Stimulated activated CD8-positive, alpha-beta memory T cell treated with anti-CD3 and anti-CD28 coated beads, Interleukin-2, amount 100 ng/mL, for 1 hour (primary cell): ENCODE results near the gene TBX19.

Source experiments
- DNase-seq, 2 donors: peaks; one replicate each; pipeline ENCODE4 v3.0.0-alpha.2; 2020; ENCODE audit warnings: low read depth in 2 of 2

TBX19 gene

DNA sequence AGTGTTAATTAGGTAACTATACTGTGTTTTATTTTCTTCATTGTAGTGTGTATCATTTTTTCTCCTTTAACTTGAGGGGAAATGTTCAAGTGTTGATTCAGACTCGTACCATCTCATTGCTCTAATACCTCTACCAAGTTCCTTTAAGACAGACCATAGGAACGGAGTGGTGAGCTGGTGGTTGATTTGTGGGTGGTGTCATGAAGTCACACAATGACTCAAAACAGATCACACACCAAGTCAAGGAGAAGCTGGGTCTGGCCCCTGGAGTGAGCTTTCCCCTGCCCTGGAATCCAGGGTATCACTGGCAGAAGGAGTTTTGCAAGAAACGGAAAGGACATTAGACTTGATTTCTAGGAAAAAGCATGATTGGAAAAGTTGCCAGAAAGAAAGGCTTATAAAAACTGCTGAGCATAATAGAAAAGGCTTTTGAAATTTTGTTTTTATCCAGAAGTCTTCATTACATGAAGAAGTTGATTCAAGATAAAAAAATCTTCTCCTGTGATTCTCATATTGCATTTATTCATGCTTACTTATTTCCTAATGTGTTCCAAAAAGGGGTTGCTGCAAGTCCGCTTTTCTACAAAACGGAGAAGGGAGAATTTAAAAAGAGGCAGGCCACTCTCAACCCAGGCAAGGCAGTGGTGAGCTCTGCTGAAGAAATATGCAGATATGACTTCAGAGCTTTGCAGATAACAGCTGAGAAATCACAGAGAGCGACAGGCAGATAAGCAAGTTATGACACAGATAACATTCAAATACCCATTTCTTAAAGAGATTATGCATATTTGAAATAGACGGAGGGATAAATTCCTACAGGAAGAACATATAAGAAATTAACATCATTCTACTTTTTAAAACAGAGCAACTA lies 79.7 kb downstream of the TBX19 start:
- DNase-seq, result peak in 1 of 2 donors; percentile 13

DNA sequence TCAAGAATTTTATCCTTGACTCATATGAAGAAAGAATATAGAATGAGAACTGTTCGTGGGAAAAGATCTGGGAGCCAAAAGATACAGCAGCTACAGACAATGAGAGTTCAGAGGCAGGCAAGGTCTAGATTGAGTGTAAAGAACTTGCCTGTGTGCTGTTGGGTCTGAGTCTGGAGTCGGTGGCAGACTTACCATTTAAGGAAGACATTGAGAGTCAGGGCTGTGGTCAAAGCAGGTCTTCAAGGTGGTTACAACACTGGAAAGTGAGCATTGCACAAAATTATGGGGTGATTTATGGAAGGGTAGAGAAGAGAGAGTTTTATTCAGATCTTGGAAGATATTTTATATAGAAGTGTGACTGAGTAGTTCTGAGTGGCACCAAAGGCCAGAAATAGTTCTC lies 80.6 kb downstream of the TBX19 start:
- no peak for DNase-seq

DNA sequence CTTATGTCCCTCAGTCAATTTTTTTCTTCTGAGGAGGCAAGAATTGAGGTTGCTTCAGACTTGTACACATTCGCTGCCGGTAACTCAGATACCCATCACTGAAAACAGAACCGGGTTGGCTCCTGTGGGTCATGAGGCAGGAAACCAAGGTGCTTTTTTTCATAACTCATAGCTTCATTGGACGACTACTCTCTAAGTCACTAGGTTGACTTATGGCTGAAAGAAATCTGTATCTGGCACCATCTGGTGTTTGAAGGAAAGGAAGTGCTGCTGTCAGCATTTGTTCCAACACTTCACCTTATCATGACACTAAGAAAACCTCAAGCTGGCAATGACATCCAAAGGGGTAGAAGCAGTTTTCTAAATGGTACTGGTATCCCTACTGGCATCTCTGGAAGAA lies 82.3 kb downstream of the TBX19 start:
- peak in 1 of 2 donors; percentile 7 for DNase-seq
